HepG2 (cell line): ENCODE measurements around the gene ATP11A. TPM values are rescaled to one million over a fixed set of nuclear protein-coding genes. Genes with fewer than 3 reads are reported as not detected.
A peak's percentile ranks its signal among the peaks of the same experiment; 100 is the strongest.
"Not testable (repeated sequence)": the region's sequence is repeated elsewhere in the genome, so short reads cannot be mapped to it uniquely, and the experiment has no call there.

ENCODE experiments used
- ATAC-seq: fragments of 200-7000 bp; cut with Tn5 transposase; 3 replicates; pipeline ENCODE4 v1.9.1; 2020; ENCODE audit warnings: mild to moderate bottlenecking, moderate library complexity
- BruUV-seq: library from RNA; stranded (reverse); fragments of 400-500 nt; replicated peaks from 2 replicates; lab custom pipeline; 2021; lab: Mats Ljungman, UMichigan
- CTCF ChIA-PET: fragments of 300-600 bp; formaldehyde crosslinking; extraction: SDS; loops from one replicate; lab custom pipeline; 2021; ENCODE audit warnings: low total read pairs, inconsistent platforms, low intra/inter-chr PET ratio; lab: Yijun Ruan, JAX
- POLR2A ChIA-PET: fragments of 350-600 bp; sonication (Branson Sonifier 250); formaldehyde crosslinking; loops from one replicate; lab custom pipeline; 2020; ENCODE audit warnings: antibody characterized with exemption, inconsistent platforms; lab: Yijun Ruan, JAX
- DNase-seq: peaks from one replicate; pipeline ENCODE4 v3.0.0-alpha.2; 2015; ENCODE audit warnings: low spot score
- FAIRE-seq: peaks from 3 replicates; lab custom pipeline; 2011; peaks lifted over from hg19 to GRCh38; lab: Jason Lieb, UNC
- H2AFZ ChIP-seq: one replicate; pipeline ENCODE4 v1.6.1; 2011; ENCODE audit warnings: low read length, inconsistent platforms
- H3K27ac ChIP-seq: fragments of 300-600 bp; 3 replicates; pipeline ENCODE4 v1.8.0; 2011; ENCODE audit warnings: mixed run types, mild to moderate bottlenecking, mixed read lengths, low read length, inconsistent platforms; ENCODE audit not compliant: insufficient read depth; ENCODE audit errors: extremely low read length
- H3K27me3 ChIP-seq, 2 experiments: fragments of 200-600 bp in 1 of 2; 2 replicates in 1 of 2; 3 replicates in 1 of 2; pipeline versions ENCODE4 v1.6.0 to v1.8.0; 2011; ENCODE audit warnings: low read length in 2 of 2, mild to moderate bottlenecking in 2 of 2, moderate library complexity in 2 of 2, inconsistent platforms in 1 of 2; ENCODE audit not compliant: insufficient read depth in 2 of 2, control insufficient read depth in 1 of 2
- H3K36me3 ChIP-seq, 2 experiments: fragments of 200-600 bp in 1 of 2; replicated peaks in 1 of 2; 2 replicates in 1 of 2; 3 replicates in 1 of 2; pipeline versions ENCODE4 v1.5.1 to v1.8.0; 2011; ENCODE audit warnings: low read length in 2 of 2, inconsistent platforms in 1 of 2; ENCODE audit not compliant: insufficient read depth in 2 of 2, control insufficient read depth in 1 of 2
- H3K4me1 ChIP-seq: 2 replicates; pipeline ENCODE4 v1.5.1; 2012; ENCODE audit warnings: low read length, inconsistent platforms; ENCODE audit not compliant: insufficient read depth
- H3K4me2 ChIP-seq: 2 replicates; pipeline ENCODE4 v1.6.0; 2011; ENCODE audit warnings: low read depth, low read length, inconsistent platforms
- H3K4me3 ChIP-seq, 3 experiments: fragments of 200-600 bp in 1 of 3; sonication (generic), shearing (Covaris generic) in 1 of 3; replicated peaks in 1 of 3; 2 replicates each; pipeline ENCODE4 v1.5.1; 2011 to 2016; ENCODE audit warnings: low read length in 3 of 3, inconsistent platforms in 2 of 3, low read depth in 2 of 3, mild to moderate bottlenecking in 2 of 3, control low read depth in 1 of 3, mixed read lengths in 1 of 3; ENCODE audit not compliant: insufficient read depth in 1 of 3
- H3K79me2 ChIP-seq: one replicate; pipeline ENCODE4 v1.6.1; 2011; ENCODE audit warnings: low read length, inconsistent platforms; ENCODE audit not compliant: insufficient read depth
- H3K9ac ChIP-seq: 2 replicates; pipeline ENCODE4 v1.6.0; 2011; ENCODE audit warnings: mild to moderate bottlenecking, low read depth, low read length, inconsistent platforms; ENCODE audit not compliant: insufficient read depth
- H3K9me3 ChIP-seq: 2 replicates; pipeline ENCODE4 v1.5.1; 2012; ENCODE audit warnings: mild to moderate bottlenecking, low read length
- H4K20me1 ChIP-seq: 2 replicates; pipeline ENCODE4 v1.6.0; 2011; ENCODE audit warnings: inconsistent platforms, mild to moderate bottlenecking, low read length, moderate library complexity; ENCODE audit not compliant: insufficient read depth
- JARID2 ChIP-seq: sonication (generic); formaldehyde crosslinking; IDR thresholded peaks from 2 replicates; pipeline ENCODE4 v1.8.1; 2023; ENCODE audit warnings: missing genetic modification reagents, inconsistent platforms; ENCODE audit not compliant: insufficient replicate concordance
- RBM22 ChIP-seq: fragments of 200-400 bp; formaldehyde crosslinking; optimal IDR thresholded peaks from 2 replicates; pipeline ENCODE3; 2017; ENCODE audit warnings: mild to moderate bottlenecking, low read length, moderate library complexity
- WGBS: methylation state at CpG from one replicate; pipeline ENCODE4 v1.1.6; 2017; ENCODE audit warnings: low lambda C conversion rate; 5-methylcytosine and 5-hydroxymethylcytosine counted together
- in situ Hi-C: cut with HindIII; loops from 2 replicates; pipeline ENCODE4 v1.10.0; 2017; ENCODE audit warnings: low pct_unique_long_range_greater_than_20kb; ENCODE audit not compliant: extremely low pct_ligation_motif_present
- intact Hi-C: fragments of 100-400 bp; cut with micrococcal nuclease; formaldehyde crosslinking; loops from one replicate; pipeline ENCODE4 v1.10.0; 2022; ENCODE audit not compliant: unreplicated experiment
- polyA plus RNA-seq, 8 experiments: library from polyadenylated mRNA; depleted of rRNA in 3 of 8; stranded (reverse) in 7 of 8; unstranded in 1 of 8; fragments of >200 nt; fragmentation: Illumina TruSeq in 4 of 8; extraction: Trizol in 4 of 8; gene quantifications; 2 replicates each; pipeline versions ENCODE4 v1.2.1 to v1.2.3, GENCODE V29; 2011 to 2016; ENCODE audit warnings: low read depth in 4 of 8, missing spikeins in 1 of 8, mixed read lengths in 1 of 8; ENCODE audit not compliant: insufficient read depth in 1 of 8
- total RNA-seq, 5 experiments: library from RNA; depleted of rRNA; stranded (reverse); fragments of >200 nt; fragmentation: Illumina TruSeq; extraction: Trizol; gene quantifications; 2 replicates each; pipeline ENCODE4 v1.2.3, GENCODE V29; 2016; ENCODE audit warnings: low read depth in 1 of 5

The ATP11A gene
- total and polyA plus RNA-seq, 2 of the 13 experiments (the other 11 are each of a cell fraction or from before 2014, with no cell fraction given), result 18.4 to 20.1 TPM

- Histone ChIP-seq H4K20me1 (peaks cover 60% of the 10 kb centered on the region), H2AFZ (no peak overlapping the region), H3K36me3 (peaks cover 1 to 9% of the 10 kb centered on the region in 2 experiments; a peak in 3 of 5 replicates), H3K27ac (no peak overlapping the region), H3K4me3 (no peak overlapping the region), H3K4me2 (no peak overlapping the region), H3K27me3 (no peaks in the 10 kb centered on the region), H3K9me3 (no peaks in the 10 kb centered on the region), H3K79me2 (peaks cover 97% of the 10 kb centered on the region), H3K4me1 (peaks cover 40% of the 10 kb centered on the region), H3K9ac (no peak overlapping the region)
- WGBS, result 77% methylated on average over 9 of the region's 11 CpGs
- no peak for ATAC-seq
- in situ Hi-C loops (no loop called here), intact Hi-C loops (no loop called here)
- no peak for FAIRE-seq
- no TSS peak for BruUV-seq
- ChIA-PET POLR2A (no interaction called here), CTCF (no interaction called here)
- TF ChIP-seq JARID2 (CRISPR knock-in tag), result no peak
- peak; percentile 15 for TF ChIP-seq RBM22
- no peak for DNase-seq
Observed at GRCh38 chr13:112708560-112709240, 18.9 kb downstream of the ATP11A start.

GRCh38 chr13:112709316-112709715 is 19.5 kb downstream of the ATP11A start:
- not testable (repeated sequence) for FAIRE-seq, H3K27me3 ChIP-seq
- 98% methylated on average over 3 of the region's 3 CpGs for WGBS

More at GRCh38 chr13:112709316-112709715, 19.5 kb downstream of the ATP11A start:
- intact Hi-C loops, H3K4me3 ChIP-seq, CTCF ChIA-PET, POLR2A ChIA-PET, H3K27ac ChIP-seq, H3K4me2 ChIP-seq, in situ Hi-C loops, DNase-seq, H3K9me3 ChIP-seq, ATAC-seq, H2AFZ ChIP-seq, H3K9ac ChIP-seq, BruUV-seq: not testable (repeated sequence)
- Histone ChIP-seq H3K4me1 (peaks cover 47% of the 10 kb centered on the region), H3K36me3 (peaks cover 3 to 13% of the 10 kb centered on the region in 2 experiments; a peak in 3 of 5 replicates), H3K79me2 (peaks cover 97% of the 10 kb centered on the region), H4K20me1 (peaks cover 54% of the 10 kb centered on the region)
